ENCODE results near the gene KCNQ1OT1. TPM values are rescaled to one million over a fixed set of nuclear protein-coding genes. Genes with fewer than 3 reads are reported as not detected.

KCNQ1OT1 gene
- total RNA-seq, 1 donor from 2014 or later: 6.8 TPM

DNA sequence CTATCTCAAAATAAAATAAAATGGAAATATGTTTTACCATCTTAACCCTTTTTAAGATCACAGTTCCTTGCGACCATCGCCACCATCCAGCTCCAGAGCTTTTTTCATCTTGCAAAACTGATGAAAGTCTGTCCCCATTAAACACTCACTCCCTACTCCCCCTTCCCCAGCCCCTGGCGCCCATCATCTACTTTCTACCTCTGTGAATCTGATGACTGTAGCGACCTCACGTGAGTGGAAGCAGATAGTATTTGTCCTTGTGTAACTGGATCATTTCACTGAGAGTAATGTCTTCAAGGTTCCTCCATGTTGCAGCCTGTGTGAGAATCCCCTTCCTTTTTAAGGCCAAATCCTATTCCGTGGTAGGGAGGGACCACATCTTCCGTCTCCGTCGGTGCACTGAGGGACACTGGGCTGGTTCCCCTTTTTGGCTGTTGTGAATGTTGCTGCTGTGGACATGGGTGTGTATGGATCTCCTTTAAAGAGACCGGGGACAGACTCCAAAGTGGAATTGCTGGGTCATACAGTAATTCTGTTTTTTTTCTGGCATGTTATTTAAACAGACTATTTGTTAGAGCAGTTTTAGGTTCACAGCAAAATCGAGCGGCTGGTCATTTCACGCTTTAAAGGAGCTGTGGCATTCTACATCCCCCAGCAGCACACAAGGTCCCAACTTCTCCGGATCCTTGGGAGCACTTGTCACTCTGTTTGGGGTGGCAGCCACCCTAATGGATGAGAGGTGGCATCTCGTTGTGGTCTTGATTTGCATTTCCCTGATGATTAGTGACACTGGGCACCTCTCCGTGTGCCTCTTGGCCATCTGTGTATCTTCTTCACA is 135.0 kb downstream of the KCNQ1OT1 start:
- no peaks in the 10 kb centered on the region for H3K4me1 ChIP-seq (ENCODE audit: control insufficient read depth in 3 of 3, insufficient read depth in 3 of 3, low read length in 3 of 3)
- H3K9ac ChIP-seq (ENCODE audit: low read depth in 1 of 3, low read length in 3 of 3): no peak overlapping the region
- no peak overlapping the region for H3K4me3 ChIP-seq (ENCODE audit: low read length in 3 of 3)
- no peaks in the 10 kb centered on the region for H3K27me3 ChIP-seq (ENCODE audit: control insufficient read depth in 3 of 3, insufficient read depth in 3 of 3, low read length in 3 of 3)
- no peaks in the 10 kb centered on the region for H3K36me3 ChIP-seq (ENCODE audit: control insufficient read depth in 3 of 3, insufficient read depth in 3 of 3, low read length in 3 of 3)
- no peak overlapping the region for H3K27ac ChIP-seq (ENCODE audit: low read depth, low read length)
- no peaks in the 10 kb centered on the region for H3K9me3 ChIP-seq (ENCODE audit: control insufficient read depth in 3 of 3, low read length in 3 of 3)

DNA sequence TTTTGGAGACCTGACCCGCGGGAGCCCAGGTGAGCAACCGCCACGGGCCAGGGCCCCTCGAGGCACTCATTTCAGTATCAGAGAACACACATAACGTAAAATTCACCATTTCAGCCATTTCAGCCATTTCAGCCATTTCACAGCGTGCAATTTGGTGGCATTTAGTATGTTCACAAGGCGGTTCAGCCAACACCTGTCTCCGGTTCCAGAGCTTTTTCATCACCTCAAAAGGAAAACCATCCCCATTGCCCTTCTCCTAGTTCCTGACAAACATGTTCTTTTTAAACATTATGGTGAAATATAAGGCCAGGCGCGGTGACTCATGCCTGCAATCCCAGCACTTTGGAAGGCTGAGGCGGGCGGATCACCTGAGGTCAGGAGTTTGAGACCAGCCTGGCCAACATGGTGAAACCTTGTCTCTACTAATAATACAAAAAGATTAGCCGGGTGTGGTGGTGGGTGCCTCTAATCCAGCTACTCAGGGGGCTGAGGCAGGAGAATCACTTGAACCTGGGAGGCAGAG is 135.7 kb downstream of the KCNQ1OT1 start:
- H3K36me3 ChIP-seq (ENCODE audit: control insufficient read depth in 3 of 3, insufficient read depth in 3 of 3, low read length in 3 of 3): no peaks in the 10 kb centered on the region
- H3K27me3 ChIP-seq (ENCODE audit: control insufficient read depth in 3 of 3, insufficient read depth in 3 of 3, low read length in 3 of 3): no peaks in the 10 kb centered on the region
- no peak overlapping the region for H3K9ac ChIP-seq (ENCODE audit: low read depth in 1 of 3, low read length in 3 of 3)
- no peaks in the 10 kb centered on the region for H3K4me1 ChIP-seq (ENCODE audit: control insufficient read depth in 3 of 3, insufficient read depth in 3 of 3, low read length in 3 of 3)
- H3K9me3 ChIP-seq (ENCODE audit: control insufficient read depth in 3 of 3, low read length in 3 of 3): no peaks in the 10 kb centered on the region
- H3K4me3 ChIP-seq (ENCODE audit: low read length in 3 of 3): no peak overlapping the region
- H3K27ac ChIP-seq (ENCODE audit: low read depth, low read length): no peak overlapping the region

DNA sequence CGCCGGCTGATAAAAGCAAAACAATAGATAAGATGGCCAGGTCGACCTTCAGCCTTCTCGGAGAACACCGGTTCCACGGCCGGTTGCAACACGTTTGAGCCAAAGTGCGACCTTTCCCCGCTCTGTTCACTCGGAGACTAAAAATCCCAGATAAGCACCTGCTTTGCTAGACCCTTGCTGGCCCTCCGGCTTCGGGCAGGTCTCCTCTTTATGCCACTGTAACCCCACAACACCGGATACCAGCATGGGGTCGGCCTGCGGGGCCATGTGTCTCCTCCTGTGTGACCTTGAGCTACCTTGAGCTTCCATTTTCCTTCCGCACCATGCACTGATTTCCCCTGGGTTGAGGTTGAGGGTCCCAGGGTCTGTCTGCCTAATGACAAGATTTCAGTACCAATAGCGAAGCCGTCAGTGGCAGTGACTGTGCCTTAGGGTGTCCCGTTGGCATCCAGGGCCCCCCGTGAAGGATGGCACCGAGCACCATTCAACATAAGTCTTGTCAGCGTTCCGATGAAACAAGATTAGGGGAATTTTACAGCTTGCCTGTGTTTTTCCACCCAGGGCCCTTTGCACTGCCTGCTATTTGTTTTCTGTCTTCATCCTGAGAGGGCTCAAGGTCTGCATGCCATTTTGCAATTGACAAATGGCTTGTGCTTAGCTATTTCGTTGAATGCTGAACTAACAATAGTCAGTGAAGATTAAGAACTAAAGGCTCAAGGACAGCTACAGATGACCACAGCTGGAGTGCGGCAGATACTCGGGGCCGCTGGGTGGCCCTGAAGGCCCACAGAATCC is 136.4 kb downstream of the KCNQ1OT1 start:
- no peaks in the 10 kb centered on the region for H3K36me3 ChIP-seq (ENCODE audit: control insufficient read depth in 3 of 3, insufficient read depth in 3 of 3, low read length in 3 of 3)
- no peak overlapping the region for H3K9ac ChIP-seq (ENCODE audit: low read depth in 1 of 3, low read length in 3 of 3)
- no peaks in the 10 kb centered on the region for H3K9me3 ChIP-seq (ENCODE audit: control insufficient read depth in 3 of 3, low read length in 3 of 3)
- H3K27ac ChIP-seq (ENCODE audit: low read depth, low read length): no peak overlapping the region
- H3K4me3 ChIP-seq (ENCODE audit: low read length in 3 of 3): no peak overlapping the region
- H3K4me1 ChIP-seq (ENCODE audit: control insufficient read depth in 3 of 3, insufficient read depth in 3 of 3, low read length in 3 of 3): no peaks in the 10 kb centered on the region
- no peaks in the 10 kb centered on the region for H3K27me3 ChIP-seq (ENCODE audit: control insufficient read depth in 3 of 3, insufficient read depth in 3 of 3, low read length in 3 of 3)

DNA sequence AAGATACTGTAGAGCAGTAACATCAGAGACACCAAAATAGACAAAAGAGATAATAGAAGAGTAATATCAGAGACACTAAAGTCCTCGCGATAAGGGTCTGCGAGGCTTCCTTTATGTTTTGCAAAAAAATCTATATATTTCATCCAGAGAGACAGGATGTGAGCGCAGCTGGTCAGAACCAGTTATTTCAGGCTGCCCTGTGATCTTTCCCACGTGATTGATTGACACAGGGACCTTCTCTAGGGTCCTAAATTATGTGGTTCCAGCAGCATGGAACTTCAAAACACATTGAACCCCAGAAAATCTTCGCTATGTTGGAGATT is 136.9 kb downstream of the KCNQ1OT1 start:
- no peak overlapping the region for H3K4me3 ChIP-seq (ENCODE audit: low read length in 3 of 3)
- no peak overlapping the region for H3K27ac ChIP-seq (ENCODE audit: low read depth, low read length)
- no peaks in the 10 kb centered on the region for H3K36me3 ChIP-seq (ENCODE audit: control insufficient read depth in 3 of 3, insufficient read depth in 3 of 3, low read length in 3 of 3)
- no peak overlapping the region for H3K9ac ChIP-seq (ENCODE audit: low read depth in 1 of 3, low read length in 3 of 3)
- H3K27me3 ChIP-seq (ENCODE audit: control insufficient read depth in 3 of 3, insufficient read depth in 3 of 3, low read length in 3 of 3): no peaks in the 10 kb centered on the region
- H3K9me3 ChIP-seq (ENCODE audit: control insufficient read depth in 3 of 3, low read length in 3 of 3): no peaks in the 10 kb centered on the region
- H3K4me1 ChIP-seq (ENCODE audit: control insufficient read depth in 3 of 3, insufficient read depth in 3 of 3, low read length in 3 of 3): no peaks in the 10 kb centered on the region

DNA sequence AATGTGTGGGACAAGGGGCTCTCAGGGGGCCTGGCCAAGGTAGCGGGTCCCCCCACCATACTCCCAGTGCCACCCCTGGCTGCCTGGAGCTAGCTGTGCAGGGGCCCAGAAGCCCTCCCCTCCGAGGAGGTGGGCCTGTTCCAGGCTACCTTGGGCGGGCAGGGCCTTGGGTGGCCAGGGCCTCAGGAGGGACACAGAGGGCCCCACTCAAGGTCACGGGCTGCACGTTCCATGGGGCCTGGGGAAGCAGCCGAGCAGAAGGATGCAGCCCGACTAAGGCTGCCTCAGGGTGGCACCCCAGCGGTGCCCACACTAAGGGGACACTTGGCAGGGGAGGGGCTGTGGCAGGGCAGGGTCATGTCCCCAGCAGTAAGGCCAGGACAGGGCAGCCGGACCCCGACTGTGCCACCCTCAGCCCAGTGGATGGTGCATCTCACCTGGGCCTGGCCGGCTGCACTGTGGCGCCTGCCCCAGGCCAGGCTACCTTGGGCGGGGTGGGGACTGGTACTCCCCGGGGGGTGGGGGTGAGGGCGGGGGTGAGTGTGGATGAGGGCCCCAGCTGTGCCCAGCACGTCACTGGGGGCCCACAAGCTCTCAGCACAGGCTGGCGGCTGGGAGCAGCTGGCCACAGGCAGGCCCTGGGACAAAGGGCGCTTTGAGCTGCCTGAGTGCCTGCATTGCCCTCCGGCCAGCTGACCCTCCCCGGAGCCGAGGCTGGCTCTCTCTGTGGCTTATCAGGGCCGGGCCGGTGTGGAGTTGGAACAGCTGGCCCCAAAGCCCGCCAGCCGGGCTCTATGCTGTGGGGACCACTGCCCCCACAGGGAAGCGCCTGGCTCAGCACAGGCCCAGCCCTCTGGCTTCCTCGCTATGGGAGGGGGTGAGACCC is 137.9 kb downstream of the KCNQ1OT1 start:
- Histone ChIP-seq H3K9ac (ENCODE audit: low read depth in 1 of 3, low read length in 3 of 3) (no peak overlapping the region), H3K27me3 (ENCODE audit: control insufficient read depth in 3 of 3, insufficient read depth in 3 of 3, low read length in 3 of 3) (no peaks in the 10 kb centered on the region), H3K27ac (ENCODE audit: low read depth, low read length) (no peak overlapping the region), H3K4me3 (ENCODE audit: low read length in 3 of 3) (no peak overlapping the region), H3K36me3 (ENCODE audit: control insufficient read depth in 3 of 3, insufficient read depth in 3 of 3, low read length in 3 of 3) (no peaks in the 10 kb centered on the region), H3K9me3 (ENCODE audit: control insufficient read depth in 3 of 3, low read length in 3 of 3) (no peaks in the 10 kb centered on the region), H3K4me1 (ENCODE audit: control insufficient read depth in 3 of 3, insufficient read depth in 3 of 3, low read length in 3 of 3) (no peaks in the 10 kb centered on the region)

DNA sequence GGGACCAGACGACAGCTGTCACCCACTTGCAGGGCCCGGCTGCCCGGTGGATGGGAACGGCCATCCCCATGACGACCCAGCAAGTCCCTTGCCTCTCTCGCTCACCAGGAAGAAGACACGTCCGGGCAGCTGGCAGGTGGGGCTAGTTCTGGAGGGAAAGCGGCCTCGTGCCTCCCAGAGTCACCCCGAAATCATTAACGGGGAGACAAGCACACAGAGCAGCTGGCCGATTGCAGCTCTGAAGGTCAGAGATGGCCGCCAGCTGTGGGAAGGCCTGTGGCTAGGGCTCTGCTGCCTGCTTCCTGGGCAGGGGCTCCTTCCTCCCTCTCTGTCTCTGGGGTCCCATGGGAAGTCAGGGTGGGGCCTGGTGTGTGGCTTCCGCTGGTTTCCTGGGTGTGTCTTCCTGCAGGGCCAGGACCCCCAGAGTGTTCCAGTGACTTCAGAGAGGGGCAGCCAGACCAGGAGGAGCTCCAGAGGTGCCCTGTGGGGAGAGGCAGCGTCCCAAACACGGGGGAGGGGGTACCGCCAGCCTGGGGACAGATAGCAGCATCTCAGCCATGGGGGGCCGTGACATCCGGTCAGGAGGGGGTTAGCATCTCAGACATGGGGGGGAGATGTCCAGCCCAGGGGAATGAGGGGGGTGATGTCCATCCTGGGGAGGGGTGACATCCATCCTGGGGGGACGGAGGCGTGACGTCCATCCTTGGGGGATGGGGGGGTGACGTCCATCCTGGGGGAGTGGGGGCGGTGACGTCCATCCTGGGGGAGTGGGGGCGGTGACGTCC is 140.1 kb downstream of the KCNQ1OT1 start:
- no peaks in the 10 kb centered on the region for H3K9me3 ChIP-seq (ENCODE audit: control insufficient read depth in 3 of 3, low read length in 3 of 3)
- H3K27me3 ChIP-seq (ENCODE audit: control insufficient read depth in 3 of 3, insufficient read depth in 3 of 3, low read length in 3 of 3): no peaks in the 10 kb centered on the region
- H3K4me1 ChIP-seq (ENCODE audit: control insufficient read depth in 3 of 3, insufficient read depth in 3 of 3, low read length in 3 of 3): no peaks in the 10 kb centered on the region
- no peak overlapping the region for H3K4me3 ChIP-seq (ENCODE audit: low read length in 3 of 3)
- H3K36me3 ChIP-seq (ENCODE audit: control insufficient read depth in 3 of 3, insufficient read depth in 3 of 3, low read length in 3 of 3): no peaks in the 10 kb centered on the region
- H3K9ac ChIP-seq (ENCODE audit: low read depth in 1 of 3, low read length in 3 of 3): no peak overlapping the region
- H3K27ac ChIP-seq (ENCODE audit: low read depth, low read length): no peak overlapping the region

DNA sequence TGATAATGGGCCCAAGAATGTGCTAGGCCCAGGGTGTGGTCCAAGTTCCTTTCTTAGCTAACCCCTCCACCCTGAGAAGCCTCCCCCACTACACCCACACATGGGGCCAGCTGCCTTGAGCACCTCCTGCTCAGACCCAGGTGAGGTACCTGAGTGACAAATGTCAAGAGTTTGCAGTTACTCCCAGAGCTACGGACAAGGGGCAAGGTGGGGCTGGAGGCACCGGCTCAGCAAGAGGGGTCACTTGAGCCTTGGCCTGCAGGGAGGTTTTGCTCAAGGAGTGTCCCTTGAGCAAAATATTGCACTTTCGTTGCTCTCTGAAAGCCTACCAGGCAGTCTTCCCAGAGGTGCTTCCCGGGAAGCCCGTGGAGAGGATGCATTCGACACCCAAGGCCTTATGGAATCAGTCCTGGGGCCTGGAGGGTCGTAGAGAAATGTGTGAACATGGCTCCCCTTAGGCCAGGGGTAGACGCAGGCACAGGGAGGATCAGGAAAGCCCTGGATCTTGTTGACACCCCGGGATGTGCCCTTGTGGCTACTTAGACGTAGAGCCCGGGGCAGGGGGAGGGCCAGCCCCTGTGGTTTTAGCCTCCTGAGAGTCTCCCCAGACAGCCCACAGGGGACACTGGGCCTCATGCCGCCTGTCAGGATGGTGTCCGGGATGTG is 140.8 kb downstream of the KCNQ1OT1 start:
- Histone ChIP-seq H3K9me3 (ENCODE audit: control insufficient read depth in 3 of 3, low read length in 3 of 3) (no peaks in the 10 kb centered on the region), H3K9ac (ENCODE audit: low read depth in 1 of 3, low read length in 3 of 3) (no peak overlapping the region), H3K4me3 (ENCODE audit: low read length in 3 of 3) (no peak overlapping the region), H3K4me1 (ENCODE audit: control insufficient read depth in 3 of 3, insufficient read depth in 3 of 3, low read length in 3 of 3) (no peaks in the 10 kb centered on the region), H3K27me3 (ENCODE audit: control insufficient read depth in 3 of 3, insufficient read depth in 3 of 3, low read length in 3 of 3) (no peaks in the 10 kb centered on the region), H3K36me3 (ENCODE audit: control insufficient read depth in 3 of 3, insufficient read depth in 3 of 3, low read length in 3 of 3) (no peaks in the 10 kb centered on the region), H3K27ac (ENCODE audit: low read depth, low read length) (no peak overlapping the region)

DNA sequence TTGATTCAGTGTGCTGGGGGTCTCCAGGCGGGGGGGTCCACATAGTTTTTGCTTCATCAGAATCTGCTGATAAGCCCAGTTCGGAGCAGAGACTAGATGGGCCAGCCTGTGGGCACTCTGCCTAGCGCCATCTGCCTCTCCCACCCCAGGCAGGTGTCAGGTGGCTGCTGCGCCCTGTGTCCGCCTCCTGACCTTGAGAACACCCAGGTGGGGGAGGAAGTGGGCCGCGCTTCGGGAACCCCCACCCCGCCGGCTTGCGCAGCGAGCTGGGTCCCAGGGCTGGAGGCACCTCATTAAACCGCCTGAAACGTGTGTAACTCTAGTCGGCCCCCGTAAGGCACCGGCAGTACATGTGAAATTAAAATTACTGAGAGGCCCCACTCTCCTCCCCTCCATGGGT is 141.4 kb downstream of the KCNQ1OT1 start:
- H3K27me3 ChIP-seq (ENCODE audit: control insufficient read depth in 3 of 3, insufficient read depth in 3 of 3, low read length in 3 of 3): no peaks in the 10 kb centered on the region
- H3K4me1 ChIP-seq (ENCODE audit: control insufficient read depth in 3 of 3, insufficient read depth in 3 of 3, low read length in 3 of 3): no peaks in the 10 kb centered on the region
- no peak overlapping the region for H3K9ac ChIP-seq (ENCODE audit: low read depth in 1 of 3, low read length in 3 of 3)
- no peaks in the 10 kb centered on the region for H3K9me3 ChIP-seq (ENCODE audit: control insufficient read depth in 3 of 3, low read length in 3 of 3)
- H3K4me3 ChIP-seq (ENCODE audit: low read length in 3 of 3): no peak overlapping the region
- no peak overlapping the region for H3K27ac ChIP-seq (ENCODE audit: low read depth, low read length)
- no peaks in the 10 kb centered on the region for H3K36me3 ChIP-seq (ENCODE audit: control insufficient read depth in 3 of 3, insufficient read depth in 3 of 3, low read length in 3 of 3)

Data from skeletal muscle tissue (tissue), 4 donors.